ENCODE measurements around the gene LRRIQ4.
A peak's percentile ranks its signal among the peaks of the same experiment; 100 is the strongest.

Gene LRRIQ4

GRCh38 chr3:169846458-169847193 lies 34.0 kb downstream of the LRRIQ4 start:
- in situ Hi-C loops (cut with HindIII; ENCODE audit: low pct_ligation_motif_present, low pct_unique_long_range_greater_than_20kb, low sequenced_read_pairs) = no loop called here
- peak; percentile 74 for DNase-seq

DNA sequence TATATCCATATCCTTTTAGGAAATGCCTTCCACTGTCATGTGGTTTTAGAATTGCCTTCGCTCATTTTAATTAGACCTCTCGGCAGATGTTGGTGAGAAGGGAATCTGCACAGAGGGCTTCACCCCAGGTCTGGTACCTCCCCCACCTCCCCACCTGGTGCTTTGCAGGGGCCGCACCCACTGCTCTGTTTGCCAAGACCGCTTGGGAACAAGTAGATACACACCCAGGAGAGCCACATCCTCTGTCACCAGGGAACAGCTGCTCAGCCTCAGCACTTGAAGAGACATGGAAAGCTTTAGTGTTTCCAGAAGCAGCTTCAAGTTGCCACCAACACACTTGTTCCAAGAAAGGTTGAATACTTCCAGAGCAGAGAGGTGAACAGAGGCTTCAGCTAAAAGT lies 35.2 kb downstream of the LRRIQ4 start:
- in situ Hi-C loops (cut with HindIII; ENCODE audit: low pct_ligation_motif_present, low pct_unique_long_range_greater_than_20kb, low sequenced_read_pairs) = no loop called here
- DNase-seq = no peak

DNA sequence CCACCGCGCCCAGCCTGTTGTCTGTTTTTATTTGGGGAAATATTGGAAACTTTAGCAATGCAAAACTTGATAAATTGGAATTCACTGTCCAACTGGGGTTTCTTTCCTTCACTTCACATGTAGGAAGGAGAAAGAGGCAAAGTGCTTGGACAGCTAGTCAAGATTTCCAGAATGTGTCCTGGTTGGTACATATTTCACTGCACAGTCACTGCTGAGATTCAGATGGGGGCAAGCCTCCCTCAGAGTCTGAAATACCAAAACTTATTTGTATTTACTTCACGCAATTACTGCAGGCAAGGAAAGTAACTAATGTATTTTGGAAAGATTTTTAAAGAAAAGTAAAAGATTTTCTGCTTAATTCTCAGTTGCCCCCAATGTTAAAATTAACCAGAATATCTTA lies 36.1 kb downstream of the LRRIQ4 start:
- in situ Hi-C loops (cut with HindIII; ENCODE audit: low pct_ligation_motif_present, low pct_unique_long_range_greater_than_20kb, low sequenced_read_pairs) = no loop called here
- no peak for DNase-seq

DNA sequence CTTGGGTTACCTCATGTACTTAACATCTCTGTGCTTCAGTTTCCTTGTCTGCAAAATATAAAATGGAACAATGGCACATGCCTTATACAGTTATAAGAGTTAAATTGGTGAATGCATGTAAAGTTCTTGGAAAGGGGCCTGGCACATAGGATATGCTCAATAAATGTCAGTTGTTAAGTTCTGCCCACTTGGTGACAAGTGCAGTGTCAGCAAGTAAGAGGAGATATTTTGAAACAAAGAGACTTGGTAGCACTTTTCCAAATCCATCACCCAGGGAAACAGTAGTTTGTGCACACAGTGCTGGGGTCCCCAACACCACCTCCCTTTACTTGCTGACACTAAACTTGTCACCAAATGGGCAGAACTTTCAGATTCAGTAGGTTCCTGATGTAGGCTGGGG lies 37.9 kb downstream of the LRRIQ4 start:
- in situ Hi-C loops (cut with HindIII; ENCODE audit: low pct_ligation_motif_present, low pct_unique_long_range_greater_than_20kb, low sequenced_read_pairs) = no loop called here
- no peak for DNase-seq

DNA sequence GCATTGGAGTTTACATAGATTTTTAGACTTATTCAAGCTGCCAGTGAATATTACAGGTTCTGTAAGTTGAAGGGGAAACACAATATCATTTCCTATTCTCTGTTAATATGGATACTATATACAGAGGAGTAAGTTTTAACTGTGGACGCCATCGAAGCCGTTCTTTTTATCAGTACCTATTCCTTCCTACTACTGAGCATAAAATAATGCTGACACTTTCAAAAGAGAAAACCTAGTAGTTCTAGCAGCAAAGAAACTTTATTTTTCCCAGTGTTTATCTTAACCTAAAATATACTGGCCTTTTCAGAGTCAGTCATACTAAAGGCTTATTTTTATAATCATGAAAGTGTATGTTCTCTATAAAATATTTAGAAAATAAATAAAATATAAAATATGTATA lies 42.8 kb downstream of the LRRIQ4 start:
- DNase-seq = no peak
- in situ Hi-C loops (cut with HindIII; ENCODE audit: low pct_ligation_motif_present, low pct_unique_long_range_greater_than_20kb, low sequenced_read_pairs) = no loop called here

DNA sequence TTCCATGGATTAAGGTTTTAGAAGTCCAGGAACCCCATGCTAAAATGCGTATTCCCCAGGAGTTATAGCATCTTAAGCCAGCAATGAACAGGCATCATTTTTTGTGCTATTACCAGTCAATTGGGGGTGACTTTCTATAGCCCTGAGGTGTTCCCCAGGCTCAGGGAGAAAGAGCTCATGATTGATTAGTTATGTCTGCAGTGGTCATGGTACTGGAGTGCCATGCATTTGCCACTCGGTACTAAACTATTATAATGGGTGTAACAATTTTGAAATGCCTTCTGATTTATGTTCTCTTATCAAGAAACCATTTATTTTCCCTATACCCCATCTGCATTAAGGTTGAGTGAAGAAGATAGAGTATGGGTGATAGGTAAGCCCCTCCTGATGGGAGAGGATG lies 45.1 kb downstream of the LRRIQ4 start:
- in situ Hi-C loops (cut with HindIII; ENCODE audit: low pct_ligation_motif_present, low pct_unique_long_range_greater_than_20kb, low sequenced_read_pairs) = no loop called here
- DNase-seq = no peak

DNA sequence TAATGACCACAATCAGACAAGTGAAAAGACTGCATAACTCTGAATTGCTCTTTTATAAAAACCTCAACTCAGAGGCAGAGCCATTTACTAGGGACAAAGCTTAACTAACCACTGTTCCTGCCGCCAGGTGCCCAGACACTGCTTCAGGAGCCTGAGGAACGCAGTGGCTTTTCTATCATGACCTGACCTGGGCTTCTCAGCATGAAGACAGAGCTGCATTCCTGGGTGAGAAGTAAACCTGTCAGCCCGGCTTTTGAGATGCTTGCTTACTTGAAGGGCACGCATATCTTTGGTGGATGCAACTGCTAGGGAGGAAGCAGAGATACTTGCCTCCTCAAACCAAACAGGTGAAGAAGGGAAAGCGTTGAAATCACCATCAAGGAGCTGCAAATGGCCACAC lies 49.2 kb downstream of the LRRIQ4 start:
- DNase-seq = no peak
- in situ Hi-C loops (cut with HindIII; ENCODE audit: low pct_ligation_motif_present, low pct_unique_long_range_greater_than_20kb, low sequenced_read_pairs) = no loop called here

GRCh38 chr3:169863458-169863899 lies 50.8 kb downstream of the LRRIQ4 start:
- peak; percentile 63 for DNase-seq
- in situ Hi-C loops (cut with HindIII; ENCODE audit: low pct_ligation_motif_present, low pct_unique_long_range_greater_than_20kb, low sequenced_read_pairs) = no loop called here

GRCh38 chr3:169864270-169864669 lies 51.6 kb downstream of the LRRIQ4 start:
- DNase-seq = no peak
- in situ Hi-C loops (cut with HindIII; ENCODE audit: low pct_ligation_motif_present, low pct_unique_long_range_greater_than_20kb, low sequenced_read_pairs) = no loop called here

DNA sequence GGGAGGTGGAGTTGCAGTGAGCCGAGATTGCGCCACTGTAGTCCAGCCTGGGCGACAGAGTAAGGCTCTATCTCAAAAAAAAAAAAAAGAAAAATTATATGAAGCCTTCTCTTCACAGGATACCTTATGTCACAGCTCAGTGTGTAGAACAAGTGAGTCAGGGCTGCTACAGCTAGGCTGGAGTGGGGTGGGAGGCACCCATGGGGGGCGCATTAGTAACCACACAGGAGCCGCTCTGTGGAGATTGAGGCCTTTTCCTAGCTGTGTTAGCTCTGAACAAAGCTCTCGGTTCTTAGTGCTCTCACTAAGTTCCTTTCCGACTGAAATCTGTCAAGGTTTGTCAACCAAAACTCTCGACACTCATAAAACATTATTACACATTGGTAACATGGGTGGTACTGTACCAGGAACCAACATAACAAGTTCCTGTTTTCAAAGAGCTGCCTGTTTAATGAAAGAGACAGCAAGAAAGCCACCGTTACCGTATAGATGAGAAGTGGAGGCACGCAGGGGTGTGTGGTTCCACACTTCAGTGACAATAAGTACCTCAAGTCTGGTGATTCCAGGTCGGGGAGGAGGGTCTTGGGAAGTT lies 52.6 kb downstream of the LRRIQ4 start:
- in situ Hi-C loops (cut with HindIII; ENCODE audit: low pct_ligation_motif_present, low pct_unique_long_range_greater_than_20kb, low sequenced_read_pairs) = no loop called here
- no peak for DNase-seq

DNA sequence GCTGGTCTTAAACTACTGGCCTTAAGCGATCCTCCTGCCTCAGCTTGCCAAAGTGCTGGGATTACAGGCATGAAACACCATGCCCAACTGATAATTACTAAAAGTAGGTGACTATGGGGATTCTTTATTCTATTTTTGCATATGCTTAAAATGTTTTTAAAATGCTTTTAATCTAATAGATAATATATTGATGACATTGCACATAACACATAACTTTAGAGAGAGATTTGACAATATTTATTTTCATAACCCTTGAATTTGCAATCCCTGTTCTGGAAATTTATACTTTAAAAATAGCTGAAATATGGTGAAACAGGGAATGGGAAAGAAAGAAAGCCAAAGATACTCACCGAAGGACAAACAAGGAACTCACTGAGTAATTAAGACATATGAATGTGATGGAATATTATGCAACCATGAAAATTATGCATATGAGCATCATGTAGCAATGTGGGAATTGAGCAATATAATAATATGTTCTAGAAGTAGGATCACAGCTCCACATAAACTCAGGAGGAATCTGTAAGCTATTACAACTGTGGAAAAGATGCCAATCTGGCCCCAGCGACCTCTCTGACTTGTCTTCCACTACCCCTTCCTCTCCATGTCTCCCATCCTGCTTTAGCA lies 55.0 kb downstream of the LRRIQ4 start:
- DNase-seq = no peak
- in situ Hi-C loops (cut with HindIII; ENCODE audit: low pct_ligation_motif_present, low pct_unique_long_range_greater_than_20kb, low sequenced_read_pairs) = no loop called here

DNA sequence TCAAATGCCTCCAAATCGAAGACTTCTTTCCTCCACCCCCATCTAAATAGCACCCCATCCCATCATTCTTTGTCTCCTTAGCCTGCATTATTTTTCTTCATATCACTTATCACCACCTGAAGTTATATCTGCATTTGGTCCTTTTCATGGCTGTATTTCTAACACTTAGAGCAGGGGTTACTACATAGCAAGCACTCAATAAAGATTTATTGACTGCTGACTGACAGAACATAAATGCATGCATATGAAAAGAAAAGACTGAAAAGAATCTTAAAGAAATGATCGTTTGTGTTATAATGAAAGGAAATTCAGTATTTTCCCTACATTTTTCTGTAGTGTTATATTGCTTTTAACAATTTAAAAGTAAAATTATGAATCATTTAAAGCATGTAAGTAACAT lies 55.7 kb downstream of the LRRIQ4 start:
- DNase-seq = no peak
- in situ Hi-C loops (cut with HindIII; ENCODE audit: low pct_ligation_motif_present, low pct_unique_long_range_greater_than_20kb, low sequenced_read_pairs) = no loop called here

GRCh38 chr3:169869484-169870220 lies 57.0 kb downstream of the LRRIQ4 start, which contains the start of gene LRRC31:
LRRC31 (minus strand) TSS chr3:169869935; CDS start chr3:169869807, 128 bp downstream.
- in situ Hi-C loops (cut with HindIII; ENCODE audit: low pct_ligation_motif_present, low pct_unique_long_range_greater_than_20kb, low sequenced_read_pairs) = no loop called here
- DNase-seq = peak; percentile 12

- in situ Hi-C loops (cut with HindIII; ENCODE audit: low pct_ligation_motif_present, low pct_unique_long_range_greater_than_20kb, low sequenced_read_pairs) = no loop called here
- no peak for DNase-seq
These were observed 58.6 kb downstream of the LRRIQ4 start for GRCh38 chr3:169871129-169871886.

DNA sequence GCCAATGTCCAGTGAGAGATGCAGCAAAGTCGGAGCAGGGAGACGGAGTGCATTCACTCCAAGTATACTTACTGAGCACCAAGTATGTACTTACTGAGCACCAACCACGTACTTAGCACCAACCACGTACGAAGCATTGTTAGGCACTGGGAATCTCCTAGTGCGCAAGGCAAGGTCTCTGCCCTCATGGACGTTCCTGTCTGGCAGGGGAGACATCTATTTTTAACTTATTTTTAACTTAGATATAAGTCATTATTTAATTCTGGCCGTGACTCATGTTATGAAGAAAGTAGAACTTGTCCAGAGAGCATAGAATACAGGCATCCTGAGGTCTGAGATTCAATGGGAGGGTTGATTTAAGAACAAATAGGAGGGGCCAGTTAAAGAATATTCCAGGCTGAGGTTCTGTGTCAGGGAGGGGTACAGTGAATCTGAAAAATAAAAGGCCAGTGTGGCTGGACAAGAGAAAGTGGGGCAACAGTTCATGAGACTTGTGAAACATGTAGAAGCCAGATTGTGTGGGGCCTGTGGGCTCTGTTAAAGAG lies 66.4 kb downstream of the LRRIQ4 start:
- no peak for DNase-seq
- in situ Hi-C loops (cut with HindIII; ENCODE audit: low pct_ligation_motif_present, low pct_unique_long_range_greater_than_20kb, low sequenced_read_pairs) = no loop called here

DNA sequence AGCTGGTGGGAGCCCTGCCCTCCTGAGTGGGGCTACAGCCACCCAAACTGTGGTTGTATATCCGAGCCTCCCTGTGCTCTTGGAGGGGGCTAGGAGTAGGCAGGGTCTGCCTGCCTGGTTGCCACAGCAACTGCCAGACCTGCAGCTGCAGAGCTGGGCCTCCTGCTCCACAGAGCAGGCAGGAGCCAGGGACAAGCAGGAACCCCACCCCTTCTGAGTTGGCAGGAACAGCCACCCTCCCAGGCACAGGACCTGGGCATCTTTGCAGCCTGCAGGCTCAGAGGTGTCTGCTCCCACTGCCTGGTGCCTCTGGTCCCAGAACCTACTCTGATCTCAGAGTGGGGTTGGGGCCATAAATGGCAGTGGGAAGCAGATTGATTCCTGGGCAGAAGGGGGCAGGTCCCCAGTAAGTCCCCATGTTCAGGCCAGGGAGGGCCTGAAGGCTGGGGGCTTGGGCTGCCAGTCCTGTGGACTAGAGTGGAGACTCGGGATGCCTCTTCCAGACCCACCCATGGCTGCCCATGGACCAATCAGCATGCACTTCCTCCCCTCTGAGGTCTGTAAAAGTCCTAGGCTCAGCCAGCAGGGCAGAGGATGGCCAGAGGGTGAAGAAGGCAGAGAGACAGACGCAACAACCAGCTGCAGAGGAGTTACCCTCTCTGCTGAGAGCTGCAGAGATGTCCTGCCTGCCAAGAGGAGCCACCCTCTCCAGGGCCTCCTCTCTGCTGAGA lies 67.3 kb downstream of the LRRIQ4 start:
- in situ Hi-C loops (cut with HindIII; ENCODE audit: low pct_ligation_motif_present, low pct_unique_long_range_greater_than_20kb, low sequenced_read_pairs) = no loop called here
- DNase-seq = no peak

DNA sequence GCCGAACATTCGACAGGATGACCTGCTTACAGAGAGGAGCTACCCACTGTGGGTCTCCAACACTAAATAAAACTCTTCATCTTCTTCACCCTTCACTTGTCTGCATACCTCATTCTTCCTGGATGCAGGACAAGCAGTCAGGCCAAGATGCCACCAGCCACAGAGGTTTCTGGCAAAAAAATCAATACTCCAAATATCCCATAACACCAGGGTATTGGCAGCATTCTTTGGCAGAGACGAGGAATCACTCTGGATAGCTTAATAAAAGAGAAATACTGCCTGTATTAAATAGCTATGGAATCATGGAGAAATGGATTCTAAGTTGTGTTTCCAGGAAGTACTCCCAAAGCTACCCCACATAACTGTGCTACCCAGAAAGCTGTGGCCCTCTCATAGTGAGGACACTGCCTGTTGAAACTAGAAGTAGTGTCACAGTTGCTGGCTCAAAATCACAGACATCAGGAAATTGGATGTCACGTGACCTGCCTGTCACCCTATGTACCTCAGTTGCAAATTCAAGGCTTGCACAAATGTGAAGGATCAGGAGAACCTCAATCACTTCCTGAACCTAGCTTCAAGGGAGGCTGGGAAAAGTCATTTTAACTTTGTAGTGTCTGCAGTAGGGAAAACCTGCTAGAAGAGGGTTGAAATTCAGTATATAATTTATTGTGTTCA lies 68.0 kb downstream of the LRRIQ4 start:
- no peak for DNase-seq
- in situ Hi-C loops (cut with HindIII; ENCODE audit: low pct_ligation_motif_present, low pct_unique_long_range_greater_than_20kb, low sequenced_read_pairs) = no loop called here
